Hepatocyte (in vitro differentiated cells): ENCODE data around the gene LCE1E.

Experiments
- EZH2 ChIP-seq: fragments of 200-600 bp; sonication (generic); IDR thresholded peaks from 2 replicates; pipeline ENCODE4 v1.6.1; 2016; ENCODE audit warnings: antibody characterized with exemption, mild to moderate bottlenecking, borderline replicate concordance
- EZH2phosphoT487 ChIP-seq: fragments of 200-600 bp; sonication (generic); IDR thresholded peaks from one replicate; pipeline ENCODE4 v1.6.1; 2018; ENCODE audit warnings: antibody characterized with exemption, mild to moderate bottlenecking, low read depth, moderate library complexity; ENCODE audit not compliant: unreplicated experiment, severe bottlenecking
- TF ChIP-seq, protein P1 (sequence below): fragments of 200-600 bp; sonication (generic); IDR thresholded peaks from 2 replicates; pipeline ENCODE4 v1.5.1; 2016; ENCODE audit warnings: antibody characterized with exemption, mild to moderate bottlenecking; ENCODE audit not compliant: poor library complexity

DNA sequence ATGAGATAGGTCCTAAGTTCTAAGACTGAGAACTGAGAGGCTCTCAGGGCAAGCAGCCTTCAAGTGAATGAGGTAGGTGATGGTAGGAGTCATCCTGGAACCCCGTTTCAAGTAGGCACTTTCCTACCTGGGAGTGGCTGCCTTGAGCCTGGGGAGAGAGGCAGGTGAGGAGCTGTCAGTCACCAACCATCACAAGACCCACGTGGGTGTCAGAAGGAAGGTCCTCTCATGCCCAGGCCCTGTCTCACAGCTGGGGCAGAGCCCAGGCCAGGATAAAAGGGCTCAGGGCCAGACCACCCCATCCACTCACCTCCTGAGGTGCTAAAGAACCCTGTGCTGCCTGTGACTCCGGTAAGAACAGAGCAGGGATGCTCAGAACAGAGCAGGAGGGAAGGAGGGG is 10.4 kb downstream of the LCE1E start, which contains the start of gene LCE1D:
- TF ChIP-seq, protein P1, sequence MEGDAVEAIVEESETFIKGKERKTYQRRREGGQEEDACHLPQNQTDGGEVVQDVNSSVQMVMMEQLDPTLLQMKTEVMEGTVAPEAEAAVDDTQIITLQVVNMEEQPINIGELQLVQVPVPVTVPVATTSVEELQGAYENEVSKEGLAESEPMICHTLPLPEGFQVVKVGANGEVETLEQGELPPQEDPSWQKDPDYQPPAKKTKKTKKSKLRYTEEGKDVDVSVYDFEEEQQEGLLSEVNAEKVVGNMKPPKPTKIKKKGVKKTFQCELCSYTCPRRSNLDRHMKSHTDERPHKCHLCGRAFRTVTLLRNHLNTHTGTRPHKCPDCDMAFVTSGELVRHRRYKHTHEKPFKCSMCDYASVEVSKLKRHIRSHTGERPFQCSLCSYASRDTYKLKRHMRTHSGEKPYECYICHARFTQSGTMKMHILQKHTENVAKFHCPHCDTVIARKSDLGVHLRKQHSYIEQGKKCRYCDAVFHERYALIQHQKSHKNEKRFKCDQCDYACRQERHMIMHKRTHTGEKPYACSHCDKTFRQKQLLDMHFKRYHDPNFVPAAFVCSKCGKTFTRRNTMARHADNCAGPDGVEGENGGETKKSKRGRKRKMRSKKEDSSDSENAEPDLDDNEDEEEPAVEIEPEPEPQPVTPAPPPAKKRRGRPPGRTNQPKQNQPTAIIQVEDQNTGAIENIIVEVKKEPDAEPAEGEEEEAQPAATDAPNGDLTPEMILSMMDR, result no peak
- TF ChIP-seq EZH2, result no peak
- TF ChIP-seq EZH2phosphoT487, result no peak
